C4-2B (cell line): ENCODE results near the gene CPNE1.

Experiments
- ZFX ChIP-seq: fragments of 450-650 bp; IDR thresholded peaks from 2 replicates; pipeline ENCODE4 v1.6.1; 2017
- TF ChIP-seq, protein P1 (sequence below): fragments of 450-650 bp; conservative IDR thresholded peaks from 2 replicates; pipeline ENCODE4 v1.5.1; 2017; ENCODE audit warnings: mild to moderate bottlenecking

DNA sequence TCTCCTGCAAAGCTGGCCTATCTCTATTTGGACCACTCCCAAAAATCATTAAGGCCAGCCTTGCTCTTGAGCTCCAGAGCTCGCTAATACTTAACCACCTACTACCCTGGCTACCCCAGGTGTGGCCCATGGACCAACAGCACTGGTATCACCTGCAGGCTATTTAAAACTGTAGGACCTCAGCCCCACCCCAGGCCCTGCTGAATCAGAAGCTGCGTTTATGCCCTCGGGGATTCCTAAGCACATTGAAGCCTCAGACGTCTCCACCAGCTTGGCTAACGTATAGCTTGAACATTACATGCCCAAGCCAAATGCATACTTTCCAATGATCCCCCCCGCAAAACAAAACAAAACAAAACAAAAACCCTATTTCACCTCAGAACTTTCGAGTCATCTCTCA is 68.8 kb downstream of the CPNE1 start:
- TF ChIP-seq, protein P1, sequence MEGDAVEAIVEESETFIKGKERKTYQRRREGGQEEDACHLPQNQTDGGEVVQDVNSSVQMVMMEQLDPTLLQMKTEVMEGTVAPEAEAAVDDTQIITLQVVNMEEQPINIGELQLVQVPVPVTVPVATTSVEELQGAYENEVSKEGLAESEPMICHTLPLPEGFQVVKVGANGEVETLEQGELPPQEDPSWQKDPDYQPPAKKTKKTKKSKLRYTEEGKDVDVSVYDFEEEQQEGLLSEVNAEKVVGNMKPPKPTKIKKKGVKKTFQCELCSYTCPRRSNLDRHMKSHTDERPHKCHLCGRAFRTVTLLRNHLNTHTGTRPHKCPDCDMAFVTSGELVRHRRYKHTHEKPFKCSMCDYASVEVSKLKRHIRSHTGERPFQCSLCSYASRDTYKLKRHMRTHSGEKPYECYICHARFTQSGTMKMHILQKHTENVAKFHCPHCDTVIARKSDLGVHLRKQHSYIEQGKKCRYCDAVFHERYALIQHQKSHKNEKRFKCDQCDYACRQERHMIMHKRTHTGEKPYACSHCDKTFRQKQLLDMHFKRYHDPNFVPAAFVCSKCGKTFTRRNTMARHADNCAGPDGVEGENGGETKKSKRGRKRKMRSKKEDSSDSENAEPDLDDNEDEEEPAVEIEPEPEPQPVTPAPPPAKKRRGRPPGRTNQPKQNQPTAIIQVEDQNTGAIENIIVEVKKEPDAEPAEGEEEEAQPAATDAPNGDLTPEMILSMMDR: no peak
- TF ChIP-seq ZFX: no peak
